ENCODE results near the gene ITGA8.

DNA sequence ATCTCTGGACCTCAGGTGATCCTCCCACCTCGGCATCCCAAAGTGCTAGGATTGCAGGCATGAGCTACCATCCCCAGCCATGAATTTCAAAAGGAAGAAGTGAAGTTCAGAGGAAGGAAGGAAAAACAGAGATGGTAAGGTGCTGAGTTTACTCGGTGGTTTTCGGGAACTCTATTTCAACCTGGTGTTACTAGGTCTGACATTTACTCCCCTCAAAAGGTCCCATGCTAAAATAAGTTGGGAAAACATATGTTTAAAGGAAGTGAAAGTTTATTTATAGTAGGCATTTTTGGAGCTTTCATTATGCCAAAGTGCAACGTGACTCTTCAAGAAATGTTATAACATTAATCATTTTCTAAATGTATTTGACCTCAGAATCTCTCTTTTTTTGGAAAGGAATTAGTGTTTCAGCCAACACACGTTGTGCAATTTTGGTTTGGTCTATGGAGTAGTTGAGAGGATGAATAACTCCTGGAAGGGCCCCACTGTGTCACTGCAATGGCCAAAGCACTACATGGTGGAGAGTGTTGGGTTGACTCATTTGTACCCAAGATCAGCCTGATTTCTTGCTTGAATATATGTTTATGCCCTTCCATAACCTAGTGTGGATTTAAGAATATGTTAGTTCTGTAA is 233.9 kb downstream of the ITGA8 start:
- TF ChIP-seq GATA3 (IDR thresholded peaks at IDR 0.05; ENCODE audit: low read depth, low read length), result no peak
- TF ChIP-seq GATA2 (IDR thresholded peaks at IDR 0.05; ENCODE audit: low read depth, low read length), result no peak
